ENCODE data around the gene ARSH. TPM values are rescaled to one million over a fixed set of nuclear protein-coding genes. Genes with fewer than 3 reads are reported as not detected.

ARSH gene
- total RNA-seq, 4 donors from 2014 or later = not detected

DNA sequence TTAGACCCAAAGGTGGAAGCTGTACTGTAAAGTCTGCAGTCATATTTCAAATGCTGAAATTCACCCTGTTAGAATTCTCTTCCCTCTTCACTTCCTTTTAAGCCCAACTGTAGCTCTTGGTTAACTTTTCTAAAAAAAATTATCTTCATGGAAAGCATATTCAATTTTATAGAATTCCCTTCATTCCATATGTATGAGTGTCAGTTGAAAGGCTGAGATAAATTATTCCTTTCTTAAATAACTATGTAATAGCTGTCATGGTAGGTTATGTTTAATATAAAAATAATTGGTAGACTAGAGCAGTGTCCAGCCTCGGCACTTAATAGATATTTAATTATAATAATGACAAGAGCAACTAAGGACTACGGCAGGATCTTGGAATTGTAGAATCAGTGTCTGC, 16.8 kb upstream of the ARSH start:
- intact Hi-C loops (cut with DNase I; ENCODE audit: low total_unique reads) = no loop called here
- no peak for DNase-seq
- Histone ChIP-seq H3K4me3 (no peak overlapping the region), H3K9me3 (no peaks in the 10 kb centered on the region), H3K27me3 (no peaks in the 10 kb centered on the region), H3K4me1 (no peaks in the 10 kb centered on the region), H3K27ac (no peak overlapping the region), H3K36me3 (no peaks in the 10 kb centered on the region)
- in situ Hi-C loops (cut with MboI; ENCODE audit: low pct_ligation_motif_present in 1 of 4, low pct_unique_long_range_greater_than_20kb in 1 of 4, low sequenced_read_pairs in 3 of 4) = no loop called here
- WGBS, 2 donors (ENCODE audit: low coverage in 1 of 2) = 76 to 77% methylated on average over 2 of the region's 2 CpGs
- no peak for TF ChIP-seq POLR2A (IDR thresholded peaks at IDR 0.05)
- TF ChIP-seq, protein P1, sequence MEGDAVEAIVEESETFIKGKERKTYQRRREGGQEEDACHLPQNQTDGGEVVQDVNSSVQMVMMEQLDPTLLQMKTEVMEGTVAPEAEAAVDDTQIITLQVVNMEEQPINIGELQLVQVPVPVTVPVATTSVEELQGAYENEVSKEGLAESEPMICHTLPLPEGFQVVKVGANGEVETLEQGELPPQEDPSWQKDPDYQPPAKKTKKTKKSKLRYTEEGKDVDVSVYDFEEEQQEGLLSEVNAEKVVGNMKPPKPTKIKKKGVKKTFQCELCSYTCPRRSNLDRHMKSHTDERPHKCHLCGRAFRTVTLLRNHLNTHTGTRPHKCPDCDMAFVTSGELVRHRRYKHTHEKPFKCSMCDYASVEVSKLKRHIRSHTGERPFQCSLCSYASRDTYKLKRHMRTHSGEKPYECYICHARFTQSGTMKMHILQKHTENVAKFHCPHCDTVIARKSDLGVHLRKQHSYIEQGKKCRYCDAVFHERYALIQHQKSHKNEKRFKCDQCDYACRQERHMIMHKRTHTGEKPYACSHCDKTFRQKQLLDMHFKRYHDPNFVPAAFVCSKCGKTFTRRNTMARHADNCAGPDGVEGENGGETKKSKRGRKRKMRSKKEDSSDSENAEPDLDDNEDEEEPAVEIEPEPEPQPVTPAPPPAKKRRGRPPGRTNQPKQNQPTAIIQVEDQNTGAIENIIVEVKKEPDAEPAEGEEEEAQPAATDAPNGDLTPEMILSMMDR (IDR thresholded peaks at IDR 0.05) = no peak
- TF ChIP-seq POLR2AphosphoS5 (IDR thresholded peaks at IDR 0.05) = no peak
- no peak for TF ChIP-seq EP300 (IDR thresholded peaks at IDR 0.05; ENCODE audit: low read depth)

DNA sequence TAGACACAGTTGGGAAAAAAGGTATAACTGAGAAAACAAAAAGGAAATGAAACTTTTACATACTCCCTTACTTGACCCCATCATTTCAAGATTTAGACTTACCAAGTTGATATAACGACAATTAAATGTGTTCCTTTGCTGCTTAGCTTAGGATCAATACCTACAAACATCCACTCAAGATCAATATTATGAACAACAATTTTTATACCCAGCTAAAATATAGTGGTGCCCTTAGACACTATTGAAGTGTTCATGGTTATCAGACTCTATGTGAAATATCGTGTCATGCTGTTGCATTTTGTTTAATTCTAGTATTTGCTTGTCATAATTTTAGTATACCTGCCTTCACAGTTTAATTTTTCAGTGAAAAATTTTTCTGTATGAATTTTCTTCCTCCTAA, 4.2 kb downstream of the ARSH start:
- Histone ChIP-seq H3K36me3 (no peaks in the 10 kb centered on the region), H3K9me3 (no peaks in the 10 kb centered on the region), H3K27ac (no peak overlapping the region), H3K4me1 (no peaks in the 10 kb centered on the region), H3K4me3 (no peak overlapping the region), H3K27me3 (no peaks in the 10 kb centered on the region)
- WGBS, 2 donors (ENCODE audit: low coverage in 1 of 2) = 70 to 80% methylated on average over 1 to 2 of the region's 2 CpGs
- in situ Hi-C loops (cut with MboI; ENCODE audit: low pct_ligation_motif_present in 1 of 4, low pct_unique_long_range_greater_than_20kb in 1 of 4, low sequenced_read_pairs in 3 of 4) = no loop called here
- intact Hi-C loops (cut with DNase I; ENCODE audit: low total_unique reads) = no loop called here
- TF ChIP-seq POLR2A (IDR thresholded peaks at IDR 0.05) = no peak
- no peak for TF ChIP-seq POLR2AphosphoS5 (IDR thresholded peaks at IDR 0.05)
- TF ChIP-seq EP300 (IDR thresholded peaks at IDR 0.05; ENCODE audit: low read depth) = no peak
- TF ChIP-seq, protein P1 (IDR thresholded peaks at IDR 0.05) = no peak
- no peak for DNase-seq

GRCh38 chrX:3017492-3017891, 11.1 kb downstream of the ARSH start:
- in situ Hi-C loops (cut with MboI; ENCODE audit: low pct_ligation_motif_present in 1 of 4, low pct_unique_long_range_greater_than_20kb in 1 of 4, low sequenced_read_pairs in 3 of 4) (no loop called here), intact Hi-C loops (cut with DNase I; ENCODE audit: low total_unique reads) (no loop called here)
- Histone ChIP-seq H3K4me1 (no peaks in the 10 kb centered on the region), H3K27ac (no peak overlapping the region), H3K4me3 (no peak overlapping the region), H3K9me3 (no peaks in the 10 kb centered on the region), H3K27me3 (no peaks in the 10 kb centered on the region), H3K36me3 (no peaks in the 10 kb centered on the region)
- no peak for DNase-seq
- TF ChIP-seq POLR2AphosphoS5 (IDR thresholded peaks at IDR 0.05) (no peak), EP300 (IDR thresholded peaks at IDR 0.05; ENCODE audit: low read depth) (no peak), POLR2A (IDR thresholded peaks at IDR 0.05) (no peak)
- TF ChIP-seq, protein P1 (IDR thresholded peaks at IDR 0.05) = no peak

- Histone ChIP-seq H3K36me3 (no peaks in the 10 kb centered on the region), H3K4me1 (no peaks in the 10 kb centered on the region), H3K27ac (no peak overlapping the region), H3K9me3 (no peaks in the 10 kb centered on the region), H3K4me3 (no peak overlapping the region), H3K27me3 (no peaks in the 10 kb centered on the region)
- DNase-seq = no peak
- WGBS, 2 donors (ENCODE audit: low coverage in 1 of 2) = 80 to 84% methylated on average over 1 to 8 of the region's 8 CpGs
- in situ Hi-C loops (cut with MboI; ENCODE audit: low pct_ligation_motif_present in 1 of 4, low pct_unique_long_range_greater_than_20kb in 1 of 4, low sequenced_read_pairs in 3 of 4) = no loop called here
- TF ChIP-seq POLR2AphosphoS5 (IDR thresholded peaks at IDR 0.05) = no peak
- TF ChIP-seq, protein P1 (IDR thresholded peaks at IDR 0.05) = no peak
- no peak for TF ChIP-seq POLR2A (IDR thresholded peaks at IDR 0.05)
- TF ChIP-seq EP300 (IDR thresholded peaks at IDR 0.05; ENCODE audit: low read depth) = no peak
- intact Hi-C loops (cut with DNase I; ENCODE audit: low total_unique reads) = no loop called here
Observed at GRCh38 chrX:3024176-3024575, 17.8 kb downstream of the ARSH start.
